Measurements from ENCODE around the gene FGD1. TPM values are rescaled to one million over a fixed set of nuclear protein-coding genes. Genes with fewer than 3 reads are reported as not detected.

Gene FGD1
- total RNA-seq, 3 donors from 2014 or later (not counting 1 experiment from before 2014, with no cell fraction given): 0.07 TPM; not detected in 2

DNA sequence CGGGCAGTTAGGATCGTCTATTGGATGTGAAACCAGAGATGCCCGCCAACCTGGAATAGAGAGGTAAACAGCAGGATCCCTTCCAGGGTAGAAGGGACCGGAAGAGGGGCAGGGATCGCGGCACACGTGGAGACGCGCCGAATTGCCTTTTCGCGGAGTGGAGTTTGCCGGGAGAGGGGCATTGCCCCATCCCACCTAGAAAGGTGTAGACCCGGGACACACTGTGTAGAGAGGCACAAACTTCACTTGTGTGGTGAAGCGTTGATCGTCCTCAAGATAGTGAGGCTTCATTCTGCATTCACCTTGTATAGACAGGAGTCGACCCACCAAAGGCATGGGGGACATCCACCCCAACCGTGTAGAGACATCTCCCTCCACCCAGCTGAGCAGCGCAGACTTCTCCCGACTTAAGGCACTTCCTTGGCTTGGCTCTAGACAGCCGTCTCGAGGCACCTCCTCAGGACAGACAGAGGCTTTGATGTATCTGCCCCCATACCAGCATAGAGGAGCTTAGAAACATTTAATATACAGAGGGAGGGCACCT lies 34.4 kb upstream of the FGD1 start:
- Mint-ChIP-seq H3K9me3 (no peaks in the 10 kb centered on the region), H3K4me3 (peak overlapping the region; percentile 92), H3K36me3 (no peaks in the 10 kb centered on the region), H3K27me3 (ENCODE audit: low read depth in 2 of 2) (no peaks in the 10 kb centered on the region), H3K27ac (peak overlapping the region; percentile 85 to 86), H3K4me1 (peaks cover 26 to 28% of the 10 kb centered on the region in 2 donors)
- no peaks in the 10 kb centered on the region for H3K27me3 ChIP-seq (ENCODE audit: control insufficient read depth, insufficient read depth, low read length)
- peak overlapping the region; percentile 75 for H3K27ac ChIP-seq (ENCODE audit: low read length)
- peaks cover 27% of the 10 kb centered on the region for H3K4me1 ChIP-seq (ENCODE audit: control insufficient read depth, insufficient read depth, low read length)
- TF ChIP-seq, protein P1, sequence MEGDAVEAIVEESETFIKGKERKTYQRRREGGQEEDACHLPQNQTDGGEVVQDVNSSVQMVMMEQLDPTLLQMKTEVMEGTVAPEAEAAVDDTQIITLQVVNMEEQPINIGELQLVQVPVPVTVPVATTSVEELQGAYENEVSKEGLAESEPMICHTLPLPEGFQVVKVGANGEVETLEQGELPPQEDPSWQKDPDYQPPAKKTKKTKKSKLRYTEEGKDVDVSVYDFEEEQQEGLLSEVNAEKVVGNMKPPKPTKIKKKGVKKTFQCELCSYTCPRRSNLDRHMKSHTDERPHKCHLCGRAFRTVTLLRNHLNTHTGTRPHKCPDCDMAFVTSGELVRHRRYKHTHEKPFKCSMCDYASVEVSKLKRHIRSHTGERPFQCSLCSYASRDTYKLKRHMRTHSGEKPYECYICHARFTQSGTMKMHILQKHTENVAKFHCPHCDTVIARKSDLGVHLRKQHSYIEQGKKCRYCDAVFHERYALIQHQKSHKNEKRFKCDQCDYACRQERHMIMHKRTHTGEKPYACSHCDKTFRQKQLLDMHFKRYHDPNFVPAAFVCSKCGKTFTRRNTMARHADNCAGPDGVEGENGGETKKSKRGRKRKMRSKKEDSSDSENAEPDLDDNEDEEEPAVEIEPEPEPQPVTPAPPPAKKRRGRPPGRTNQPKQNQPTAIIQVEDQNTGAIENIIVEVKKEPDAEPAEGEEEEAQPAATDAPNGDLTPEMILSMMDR (IDR thresholded peaks at IDR 0.05): no peak
- intact Hi-C loops (cut with micrococcal nuclease): loop anchor here (2.0 to 5.0 kb wide), 2 partner anchors 108 to 277 kb away; partner anchors contain the start of gene MAGED2
- ATAC-seq: peak; percentile 23 to 43 (median 33)
- H3K4me3 ChIP-seq (ENCODE audit: low read length): peak overlapping the region; percentile 89
- peaks cover 3% of the 10 kb centered on the region for H3K36me3 ChIP-seq (ENCODE audit: control insufficient read depth, insufficient read depth, low read length)
- peaks cover 4% of the 10 kb centered on the region for H3K9me3 ChIP-seq (ENCODE audit: control insufficient read depth, insufficient read depth, low read length)
- 0% methylated on average over 16 of the region's 22 CpGs for WGBS (ENCODE audit: insufficient coverage)
- DNase-seq: peak in 1 of 2 donors; percentile 34

DNA sequence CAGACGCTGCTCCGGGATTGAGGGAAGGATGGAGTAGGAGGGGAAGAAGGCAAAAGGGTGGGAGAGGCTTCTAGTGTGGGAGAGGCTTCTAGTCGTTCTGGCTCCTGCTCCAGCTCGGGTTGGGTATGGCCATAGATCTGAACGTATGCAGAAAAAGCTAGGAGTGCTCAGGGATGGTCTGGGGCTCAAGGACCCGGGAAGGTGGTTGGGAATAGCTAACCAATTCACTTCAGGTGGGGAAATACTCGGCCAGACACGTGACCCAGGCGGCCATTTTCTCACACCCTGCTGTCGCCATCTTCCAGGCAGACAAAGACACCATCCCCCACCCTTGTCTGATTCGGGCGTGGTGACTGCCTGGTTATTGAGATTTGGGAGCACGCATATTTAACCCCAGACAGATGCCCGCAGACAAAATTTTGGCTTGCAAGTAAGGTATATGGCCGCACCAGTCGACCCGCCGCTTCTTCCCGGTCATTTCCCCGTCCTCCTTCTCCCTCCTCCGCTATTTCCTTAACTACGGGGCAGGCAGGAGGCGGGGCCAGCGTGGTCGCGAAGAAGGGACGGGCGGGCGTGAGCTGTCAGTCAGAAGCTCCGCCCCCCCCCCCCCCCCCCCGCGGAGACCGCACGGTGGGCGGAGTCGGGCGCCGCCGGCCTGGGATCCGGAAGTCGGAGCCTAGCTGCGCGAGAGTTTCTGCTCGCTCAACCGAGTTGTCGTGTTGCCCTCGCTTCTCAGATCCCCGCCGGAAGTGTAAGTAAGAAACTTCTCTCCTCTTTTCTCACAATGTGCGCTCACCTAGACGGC lies 33.7 kb upstream of the FGD1 start, which contains the start of gene GNL3L:
TSS of gene GNL3L (plus strand) at position 668 of the 805 bp plus-strand sequence. CDS start 2,348 bp downstream, outside the sequence.
- H3K9me3 ChIP-seq (ENCODE audit: control insufficient read depth, insufficient read depth, low read length): peaks cover 4% of the 10 kb centered on the region
- DNase-seq (peak; percentile 68 to 89), ATAC-seq (peak; percentile 86 to 94 (median 88))
- peak within 1 kb of the TSS; percentile 92 for H3K4me3 Mint-ChIP-seq
- intact Hi-C loops (cut with micrococcal nuclease): loop anchor here (2.0 to 10.0 kb wide), 3 partner anchors 85 to 278 kb away; partner anchors contain the start of genes MAGED2 and TSR2
- H3K27me3 Mint-ChIP-seq (ENCODE audit: low read depth in 2 of 2): no peaks in the 10 kb centered on the region
- TF ChIP-seq, protein P1 (IDR thresholded peaks at IDR 0.05): no peak
- peak within 1 kb of the TSS; percentile 95 for H3K27ac ChIP-seq (ENCODE audit: low read length)
- no peaks in the 10 kb centered on the region for H3K36me3 Mint-ChIP-seq
- H3K36me3 ChIP-seq (ENCODE audit: control insufficient read depth, insufficient read depth, low read length): peaks cover 3% of the 10 kb centered on the region
- WGBS (ENCODE audit: insufficient coverage): 10% methylated on average over 29 of the region's 51 CpGs
- H3K4me1 ChIP-seq (ENCODE audit: control insufficient read depth, insufficient read depth, low read length): peaks cover 27% of the 10 kb centered on the region
- peaks cover 26 to 27% of the 10 kb centered on the region in 2 donors for H3K4me1 Mint-ChIP-seq
- H3K27ac Mint-ChIP-seq: peak within 1 kb of the TSS; percentile 85 to 86
- no peaks in the 10 kb centered on the region for H3K27me3 ChIP-seq (ENCODE audit: control insufficient read depth, insufficient read depth, low read length)
- H3K4me3 ChIP-seq (ENCODE audit: low read length): peak within 1 kb of the TSS; percentile 89
- H3K9me3 Mint-ChIP-seq: no peaks in the 10 kb centered on the region

DNA sequence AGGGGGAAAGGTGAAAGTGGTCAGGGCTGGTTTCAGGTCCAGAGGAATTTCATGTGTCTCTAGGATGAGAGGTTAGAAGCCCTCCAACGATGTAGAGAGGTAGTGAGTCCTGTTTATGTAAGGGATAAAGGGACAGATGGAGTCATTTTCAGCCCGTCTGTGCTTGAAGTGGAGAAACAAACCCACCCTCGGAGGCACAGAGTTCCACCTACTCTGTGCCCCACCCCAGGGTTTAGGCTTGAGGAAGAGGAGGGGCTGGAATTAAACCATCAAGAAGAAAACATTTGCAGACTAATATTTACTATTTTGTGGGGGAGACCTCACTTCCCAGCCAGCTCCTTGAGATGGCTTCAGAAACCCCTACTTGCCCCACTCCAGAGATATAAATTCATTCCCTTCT lies 33.1 kb upstream of the FGD1 start:
- Mint-ChIP-seq H3K36me3 (no peaks in the 10 kb centered on the region), H3K9me3 (no peaks in the 10 kb centered on the region), H3K4me3 (peak overlapping the region; percentile 92), H3K27me3 (ENCODE audit: low read depth in 2 of 2) (no peaks in the 10 kb centered on the region), H3K27ac (peak overlapping the region; percentile 85 to 86), H3K4me1 (peaks cover 20 to 21% of the 10 kb centered on the region in 2 donors)
- Histone ChIP-seq H3K4me3 (ENCODE audit: low read length) (no peak overlapping the region), H3K27me3 (ENCODE audit: control insufficient read depth, insufficient read depth, low read length) (no peaks in the 10 kb centered on the region), H3K4me1 (ENCODE audit: control insufficient read depth, insufficient read depth, low read length) (peaks cover 26% of the 10 kb centered on the region), H3K36me3 (ENCODE audit: control insufficient read depth, insufficient read depth, low read length) (peaks cover 1% of the 10 kb centered on the region), H3K27ac (ENCODE audit: low read length) (peak overlapping the region; percentile 95), H3K9me3 (ENCODE audit: control insufficient read depth, insufficient read depth, low read length) (peaks cover 4% of the 10 kb centered on the region)
- no peak for ATAC-seq
- WGBS (ENCODE audit: insufficient coverage): 100% methylated on average over 1 of the region's 3 CpGs
- TF ChIP-seq, protein P1 (IDR thresholded peaks at IDR 0.05): no peak
- DNase-seq: no peak
- intact Hi-C loops (cut with micrococcal nuclease): loop anchor here (10.0 kb wide), 1 partner anchor 84 kb away; the partner anchor contains the start of gene TSR2

Data from natural killer cell (primary cell).